Choroid plexus epithelial cell (primary cell): ENCODE measurements around the gene BPIFB4.
"Not testable (repeated sequence)": the region's sequence is repeated elsewhere in the genome, so short reads cannot be mapped to it uniquely, and the experiment has no call there.

Experiments used
- DNase-seq: peaks from one replicate; pipeline ENCODE4 v3.0.0-alpha.2; 2010; ENCODE audit warnings: low read depth
- H3K4me3 ChIP-seq: 2 replicates; pipeline ENCODE4 v1.5.1; 2011; ENCODE audit warnings: low read depth, mild to moderate bottlenecking, control low read depth, low read length, moderate library complexity
- CTCF ChIP-seq: conservative IDR thresholded peaks from 2 replicates; pipeline ENCODE4 v1.5.1; 2011; ENCODE audit warnings: low read depth, mild to moderate bottlenecking, control low read depth, inconsistent platforms, low read length, moderate library complexity

The BPIFB4 gene

GRCh38 chr20:33113387-33113908 is 34.0 kb downstream of the BPIFB4 start:
- H3K4me3 ChIP-seq: no peak overlapping the region
- TF ChIP-seq CTCF: no peak
- no peak for DNase-seq

GRCh38 chr20:33115501-33115900 is 36.1 kb downstream of the BPIFB4 start:
- DNase-seq, H3K4me3 ChIP-seq: not testable (repeated sequence)

DNA sequence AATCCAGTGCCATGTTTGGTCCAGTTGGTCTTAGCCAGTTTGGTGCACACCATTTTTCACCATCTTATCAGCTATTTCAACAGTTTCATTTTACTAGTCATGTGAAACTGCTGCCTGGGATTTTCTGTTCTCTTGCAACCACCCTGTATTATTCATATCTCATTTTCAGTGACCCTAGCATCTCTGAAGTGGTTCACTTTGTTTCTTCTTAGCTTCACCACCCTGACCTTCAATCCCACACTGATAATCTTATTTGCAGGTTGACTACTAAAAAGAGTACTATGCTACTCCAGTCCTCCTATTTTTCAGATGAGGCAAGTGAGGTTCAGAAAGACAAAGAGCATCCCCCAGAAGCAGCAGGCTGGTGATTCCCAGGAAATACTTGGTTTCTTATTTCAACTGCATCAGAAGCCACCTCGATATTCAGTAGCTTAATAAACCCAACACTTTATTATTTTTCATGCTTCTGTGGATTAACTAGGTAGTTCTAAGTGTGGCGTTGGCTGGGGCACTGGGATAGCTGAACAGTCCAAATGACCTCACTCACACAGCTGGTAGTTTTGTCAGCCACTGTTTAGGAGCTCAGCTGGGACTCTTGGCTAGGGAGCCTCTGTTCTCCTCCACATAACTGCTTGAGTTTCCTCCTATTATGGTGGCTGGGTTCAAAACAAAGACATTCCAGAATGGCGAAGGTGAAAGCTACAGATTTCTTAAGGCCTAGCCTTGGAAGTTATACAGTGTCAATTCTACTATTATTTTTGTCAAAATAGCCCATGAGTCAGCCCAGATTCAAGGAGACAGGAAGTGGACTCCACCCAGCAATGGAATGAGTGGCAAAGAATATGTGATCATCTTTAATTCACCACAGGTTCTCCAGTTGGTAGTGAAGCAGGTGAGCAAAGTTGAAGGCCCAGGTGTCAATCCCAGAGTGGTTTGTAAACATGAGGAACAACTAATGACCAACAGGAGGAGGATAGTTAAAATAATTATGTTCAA is 40.6 kb downstream of the BPIFB4 start:
- no peak overlapping the region for H3K4me3 ChIP-seq
- TF ChIP-seq CTCF: no peak
- DNase-seq: no peak

- no peak for DNase-seq
- TF ChIP-seq CTCF: no peak
- no peak overlapping the region for H3K4me3 ChIP-seq
These were observed 41.5 kb downstream of the BPIFB4 start for GRCh38 chr20:33120934-33121333.

- DNase-seq, H3K4me3 ChIP-seq: not testable (repeated sequence)
These were observed 42.9 kb downstream of the BPIFB4 start for GRCh38 chr20:33122297-33122696.

GRCh38 chr20:33124261-33124660 is 44.8 kb downstream of the BPIFB4 start:
- TF ChIP-seq CTCF: no peak
- no peak overlapping the region for H3K4me3 ChIP-seq
- no peak for DNase-seq

DNA sequence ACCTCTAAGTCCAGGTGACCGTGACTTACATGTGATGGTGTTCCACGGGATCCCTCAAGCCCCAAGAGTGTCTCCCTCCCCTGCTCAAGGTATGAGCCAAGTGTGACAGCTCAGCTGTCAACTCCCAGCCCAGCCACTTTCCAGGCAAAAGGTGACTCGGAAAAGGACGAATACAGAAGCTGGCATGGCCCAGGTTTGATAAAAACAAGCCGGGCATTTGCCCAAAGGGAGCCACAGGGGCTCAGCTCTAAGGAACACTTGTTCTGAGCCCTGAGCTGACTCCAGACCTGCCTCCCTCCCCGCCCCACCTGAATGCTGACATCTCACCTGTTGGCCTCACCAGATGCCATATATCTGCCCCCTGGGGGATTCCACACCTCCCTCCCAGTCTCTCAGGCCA is 45.6 kb downstream of the BPIFB4 start:
- no peak overlapping the region for H3K4me3 ChIP-seq
- no peak for TF ChIP-seq CTCF
- no peak for DNase-seq

- DNase-seq: no peak
- no peak for TF ChIP-seq CTCF
- H3K4me3 ChIP-seq: no peak overlapping the region
These were observed 46.5 kb downstream of the BPIFB4 start for GRCh38 chr20:33125983-33126382.
